Stimulated activated CD8-positive, alpha-beta memory T cell treated with anti-CD3 and anti-CD28 coated beads, Interleukin-4, amount 100 ng/mL, for 1 hour (primary cell): Measurements from ENCODE around the gene ATP9B.

Experiments
- DNase-seq, 2 donors: peaks; one replicate each; pipeline ENCODE4 v3.0.0-alpha.2; 2020; ENCODE audit warnings: low read depth in 2 of 2, low spot score in 1 of 2

The ATP9B gene

GRCh38 chr18:79405781-79406575, 336.8 kb downstream of the ATP9B start:
- DNase-seq: peak in 1 of 2 donors; percentile 74

- DNase-seq: no peak
Observed at GRCh38 chr18:79406708-79407107, 337.5 kb downstream of the ATP9B start.

DNA sequence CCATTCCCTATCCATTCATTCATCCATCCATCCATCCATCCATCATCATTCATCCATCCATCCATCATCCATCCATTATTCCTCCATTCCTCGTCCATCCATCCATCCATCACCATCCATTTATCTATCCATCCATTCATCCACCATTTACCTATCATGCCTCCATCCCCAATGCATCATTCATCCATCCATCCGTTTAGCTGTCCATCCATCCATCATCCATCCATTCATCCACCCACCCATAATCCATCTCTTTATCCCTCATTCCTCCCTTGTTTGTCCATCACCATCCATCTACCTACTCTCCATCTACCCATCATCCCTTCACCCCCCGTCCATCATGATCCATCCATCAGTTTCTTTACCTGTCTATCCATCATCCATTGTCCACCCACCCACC, 340.1 kb downstream of the ATP9B start:
- DNase-seq: no peak

GRCh38 chr18:79410171-79410641, 341.0 kb downstream of the ATP9B start:
- no peak for DNase-seq

GRCh38 chr18:79410731-79411613, 341.8 kb downstream of the ATP9B start:
- DNase-seq: no peak

GRCh38 chr18:79411614-79412526, 342.7 kb downstream of the ATP9B start:
- DNase-seq: no peak

DNA sequence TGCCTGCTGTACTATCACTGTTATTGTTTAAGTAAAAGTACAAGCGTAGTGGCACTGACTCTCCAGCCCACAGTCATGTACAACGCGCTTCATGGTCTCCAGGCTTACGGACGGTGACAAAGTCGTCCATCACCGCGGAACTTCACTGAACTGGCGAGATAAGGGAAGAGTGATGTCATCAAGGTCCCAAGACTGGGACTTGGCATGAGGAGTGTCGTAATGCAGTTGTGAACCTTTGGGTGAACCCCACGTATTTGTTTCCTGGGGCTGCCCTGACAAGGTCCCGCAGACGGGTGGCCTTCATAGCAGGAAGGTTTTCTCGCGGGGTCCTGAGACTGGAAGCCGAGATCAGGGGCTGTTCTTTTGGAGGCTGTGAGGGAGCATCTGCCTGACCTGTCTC, 343.8 kb downstream of the ATP9B start:
- no peak for DNase-seq

- DNase-seq: no peak
Observed at GRCh38 chr18:79413426-79413825, 344.2 kb downstream of the ATP9B start.

DNA sequence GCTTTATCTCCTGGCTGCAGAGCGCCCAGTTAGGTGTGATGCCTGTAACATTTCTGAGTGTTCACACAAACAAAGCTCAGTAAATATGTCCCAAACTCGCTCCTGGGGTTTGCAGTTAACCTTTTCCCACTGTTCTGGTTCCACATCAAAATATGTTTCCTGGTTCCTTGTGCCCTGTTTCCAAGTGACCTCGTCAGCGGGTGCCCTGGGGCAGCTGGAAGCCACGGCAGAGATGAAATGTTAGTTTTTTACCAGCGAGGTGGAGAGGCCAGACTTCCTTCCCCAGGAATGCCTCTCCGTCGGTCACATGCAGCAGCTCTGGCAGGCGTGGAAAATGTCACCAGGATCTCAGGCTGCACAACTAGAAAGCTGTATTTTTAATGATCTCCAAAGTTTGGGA, 344.7 kb downstream of the ATP9B start:
- DNase-seq: no peak

DNA sequence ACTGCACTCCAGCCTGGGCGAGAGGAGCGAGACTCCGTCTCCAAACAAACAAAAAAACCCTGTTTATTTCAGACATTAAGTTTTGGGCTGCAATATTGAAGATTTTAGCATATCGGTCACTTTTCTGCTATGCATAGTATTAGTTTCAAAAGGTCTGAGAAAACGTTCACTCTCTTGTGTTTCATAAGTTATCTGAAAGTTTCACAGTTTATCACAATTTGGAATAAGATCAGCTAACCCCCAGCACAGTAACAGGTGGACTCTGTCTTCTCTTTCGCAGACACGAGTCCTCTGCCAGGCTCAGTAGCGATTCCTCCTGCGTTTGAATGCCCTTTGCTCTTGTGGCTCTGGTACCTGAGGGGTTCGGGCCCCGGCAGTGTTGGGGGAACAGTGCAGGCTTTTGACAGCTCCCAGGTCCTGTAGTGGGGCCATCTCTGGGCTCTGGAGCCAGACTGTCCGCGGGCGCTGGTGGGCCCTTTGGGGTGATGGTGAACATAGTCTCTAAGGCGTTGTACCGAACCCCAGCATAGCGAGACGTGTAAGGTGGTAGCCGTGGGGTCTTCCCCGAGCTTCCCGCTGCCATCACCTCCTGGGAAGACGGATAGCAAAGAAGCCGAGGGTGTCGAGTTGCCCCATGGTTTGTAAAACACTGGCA, 347.0 kb downstream of the ATP9B start:
- no peak for DNase-seq

GRCh38 chr18:79416677-79417052, 347.5 kb downstream of the ATP9B start:
- DNase-seq: no peak

DNA sequence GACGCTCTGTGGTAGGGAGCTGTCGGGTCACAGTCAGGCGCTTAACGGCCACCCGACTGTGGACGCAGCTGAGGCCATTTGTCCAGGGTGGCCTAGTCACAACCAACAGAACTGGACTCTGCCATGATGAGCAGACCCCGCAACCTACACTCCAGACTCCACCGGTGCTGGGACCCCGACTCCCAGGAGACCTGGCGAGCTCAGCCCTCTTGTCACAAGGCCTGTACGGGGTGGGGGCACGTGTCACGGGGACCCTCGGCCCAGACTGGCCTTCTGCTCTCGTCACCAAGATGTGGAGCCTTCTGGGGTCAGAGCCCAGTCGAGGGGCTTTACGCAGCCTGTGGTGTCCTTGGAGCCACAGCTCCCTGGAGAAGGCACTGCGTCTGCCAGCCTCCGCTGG, 349.0 kb downstream of the ATP9B start:
- DNase-seq: no peak

DNA sequence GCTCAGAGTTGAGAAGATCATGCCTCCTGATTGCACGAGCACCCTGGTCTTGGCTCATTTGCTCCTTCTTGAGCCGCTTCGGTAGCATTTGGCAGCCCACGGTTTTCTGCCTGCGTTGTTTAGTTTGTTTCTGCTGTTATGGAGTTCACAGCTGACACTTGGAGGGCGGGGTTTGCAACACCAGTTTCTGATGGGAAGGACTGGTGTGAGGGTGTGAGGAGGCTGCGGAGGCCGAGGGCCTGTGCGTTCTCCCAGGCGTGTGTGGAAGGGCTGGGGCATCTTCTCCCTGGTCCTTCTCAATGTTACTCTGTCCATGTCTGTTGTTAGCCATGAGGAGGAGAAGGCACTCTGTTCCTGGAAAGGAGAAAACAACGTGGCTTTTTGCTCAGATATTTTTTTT, 349.4 kb downstream of the ATP9B start:
- no peak for DNase-seq

- no peak for DNase-seq
Observed at GRCh38 chr18:79420033-79420745, 351.0 kb downstream of the ATP9B start.

DNA sequence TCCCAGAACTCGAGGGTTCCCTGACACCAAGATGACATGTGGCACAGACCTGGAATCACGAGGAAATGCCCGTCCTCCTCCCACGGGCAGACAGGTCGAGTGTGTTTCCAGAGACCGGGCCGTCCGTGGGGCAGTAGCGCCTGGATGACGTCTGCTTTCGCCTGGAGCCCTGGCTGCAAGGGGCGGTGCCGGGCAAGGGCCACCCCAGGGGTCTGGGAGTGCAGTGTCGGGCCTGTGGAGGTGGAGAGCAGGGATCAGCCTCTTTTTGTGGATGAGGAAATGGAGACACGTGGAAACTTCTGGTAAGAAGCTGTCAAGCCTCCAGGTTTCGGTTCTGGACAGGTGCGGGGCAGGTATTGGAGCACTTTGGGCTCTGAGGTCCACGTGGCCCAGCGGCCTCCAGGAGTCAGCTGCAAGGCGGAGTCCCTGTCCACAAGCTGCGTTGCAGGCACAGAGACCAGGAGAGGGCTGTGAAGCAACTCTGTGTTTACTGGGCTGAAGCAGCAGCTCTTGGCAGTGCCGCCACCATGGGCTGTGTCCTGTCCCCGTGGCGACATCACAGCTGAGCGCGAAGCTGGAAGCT, 352.2 kb downstream of the ATP9B start:
- no peak for DNase-seq

- no peak for DNase-seq
Observed at GRCh38 chr18:79422022-79422782, 353.0 kb downstream of the ATP9B start.

- no peak for DNase-seq
Observed at GRCh38 chr18:79422783-79423165, 353.6 kb downstream of the ATP9B start.

DNA sequence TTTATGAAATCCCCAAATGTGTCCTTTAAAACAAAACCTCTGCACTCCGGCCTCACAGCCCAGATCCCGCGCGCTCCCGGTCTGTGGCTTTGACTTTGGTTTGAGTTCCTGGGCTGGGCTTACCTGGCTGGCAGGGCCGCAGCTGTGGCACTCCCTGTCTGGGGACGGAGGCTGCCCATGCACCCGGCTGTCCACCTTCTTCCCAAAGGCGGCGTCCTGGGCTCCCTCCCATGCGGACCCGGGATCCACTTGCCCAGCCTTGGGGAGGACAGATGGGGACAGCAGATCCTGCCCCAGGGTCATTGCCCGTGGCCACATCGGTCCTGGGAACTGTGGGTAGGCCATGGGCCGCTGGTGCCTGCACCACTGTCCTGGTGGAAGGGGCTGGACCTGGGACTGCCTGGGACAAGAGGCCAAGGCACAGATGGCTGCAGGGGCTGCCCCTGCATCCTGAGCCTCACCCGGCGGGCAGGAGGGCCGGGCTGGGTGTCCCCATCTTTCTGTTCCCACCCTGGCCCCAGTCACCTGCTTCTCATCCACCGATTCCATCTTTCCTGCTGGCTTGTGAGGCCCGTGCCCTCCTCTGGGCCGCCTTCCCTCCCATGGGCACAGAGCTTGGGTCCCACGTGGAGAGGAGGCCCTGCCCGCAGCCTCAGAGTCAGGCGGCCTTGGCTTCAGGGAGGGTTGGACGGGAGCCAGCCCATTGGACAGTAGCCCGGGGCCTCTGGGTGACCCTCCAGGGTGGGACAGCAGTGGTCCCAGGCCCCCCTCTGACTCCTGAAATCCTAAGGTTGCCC, 354.2 kb downstream of the ATP9B start:
- DNase-seq: no peak
